ENCODE results near the gene DNAH10.
"Not testable (repeated sequence)": the region's sequence is repeated elsewhere in the genome, so short reads cannot be mapped to it uniquely, and the experiment has no call there.

DNAH10 gene

DNA sequence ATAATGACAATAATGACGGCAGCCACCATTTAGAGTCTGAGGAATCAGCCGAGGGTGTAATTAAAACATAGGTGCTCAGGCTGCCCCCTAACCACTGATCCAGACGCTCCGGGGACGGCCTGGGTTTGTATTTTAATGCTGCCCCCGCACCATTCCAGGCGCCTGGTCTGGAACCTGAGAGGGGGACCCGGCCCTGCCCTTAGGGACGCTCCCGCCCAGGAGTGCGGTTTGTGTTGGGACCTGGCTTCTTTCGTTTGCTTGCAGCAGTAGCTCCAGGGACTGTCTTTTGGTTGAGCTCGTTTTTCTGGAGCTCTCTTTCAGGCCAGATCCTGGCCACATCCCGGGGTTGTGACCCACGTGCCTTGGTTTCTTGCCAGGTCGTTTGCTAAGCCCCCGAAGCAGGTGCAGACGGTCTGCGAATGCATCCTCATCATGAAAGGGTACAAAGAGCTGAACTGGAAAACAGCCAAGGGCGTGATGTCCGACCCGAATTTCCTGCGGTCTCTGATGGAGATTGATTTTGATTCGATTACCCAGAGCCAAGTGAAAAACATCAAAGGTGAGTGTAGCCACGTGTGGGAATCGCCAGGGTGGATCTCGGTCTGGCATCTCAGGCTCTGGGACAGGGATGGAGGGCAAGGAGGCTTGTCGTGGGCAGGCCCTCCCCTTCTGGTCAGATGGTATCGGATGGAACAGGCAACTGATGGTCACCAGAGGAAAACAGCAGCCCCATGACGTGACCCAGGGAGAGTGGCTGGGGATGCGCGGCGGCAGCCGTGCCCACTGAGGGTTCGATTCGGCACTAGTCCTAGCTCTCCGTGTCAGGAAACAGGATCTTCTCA is 147.0 kb downstream of the DNAH10 start:
- DNase-seq (ENCODE audit: low read depth) = no peak

DNA sequence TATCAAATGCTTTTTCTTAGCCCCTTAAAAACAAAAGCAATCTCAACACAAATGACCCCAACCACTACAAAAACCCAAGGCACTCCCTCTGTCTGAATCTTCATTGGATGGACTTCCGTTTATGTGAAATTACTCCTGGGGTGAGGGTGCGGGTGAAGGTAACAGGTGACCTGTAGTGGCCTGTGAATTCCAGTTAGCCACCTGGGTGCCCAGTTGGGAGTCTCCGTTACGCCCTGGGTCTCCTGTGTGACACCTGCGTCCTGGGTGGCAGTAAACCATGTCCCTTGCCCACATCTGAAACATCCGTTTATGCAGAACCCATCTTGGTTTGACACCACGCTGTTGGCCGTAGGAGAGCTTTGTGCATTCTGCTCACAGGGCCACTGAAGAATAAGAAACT is 148.0 kb downstream of the DNAH10 start:
- no peak for DNase-seq (ENCODE audit: low read depth)

DNA sequence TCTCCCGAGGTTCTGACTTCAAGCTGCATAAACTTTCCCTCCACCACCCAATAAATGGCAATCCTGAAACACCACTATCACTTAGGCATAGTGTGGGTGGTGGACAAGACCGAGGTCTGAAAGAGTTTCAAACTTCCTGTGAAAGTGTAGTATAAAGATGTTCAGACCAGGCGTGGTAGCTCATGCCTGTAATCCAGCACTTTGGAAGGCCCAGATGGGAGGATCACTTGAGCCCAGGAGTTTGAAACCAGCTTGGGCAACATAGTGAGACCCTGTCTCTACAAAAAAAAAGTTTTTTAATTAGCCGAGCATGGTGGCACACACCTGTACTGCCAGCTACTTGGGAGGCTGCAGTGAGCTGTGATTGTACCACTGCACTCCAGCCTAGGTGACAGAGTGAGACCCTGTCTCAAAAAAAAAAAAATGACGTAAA is 148.7 kb downstream of the DNAH10 start:
- DNase-seq (ENCODE audit: low read depth) = peak; percentile 33

DNA sequence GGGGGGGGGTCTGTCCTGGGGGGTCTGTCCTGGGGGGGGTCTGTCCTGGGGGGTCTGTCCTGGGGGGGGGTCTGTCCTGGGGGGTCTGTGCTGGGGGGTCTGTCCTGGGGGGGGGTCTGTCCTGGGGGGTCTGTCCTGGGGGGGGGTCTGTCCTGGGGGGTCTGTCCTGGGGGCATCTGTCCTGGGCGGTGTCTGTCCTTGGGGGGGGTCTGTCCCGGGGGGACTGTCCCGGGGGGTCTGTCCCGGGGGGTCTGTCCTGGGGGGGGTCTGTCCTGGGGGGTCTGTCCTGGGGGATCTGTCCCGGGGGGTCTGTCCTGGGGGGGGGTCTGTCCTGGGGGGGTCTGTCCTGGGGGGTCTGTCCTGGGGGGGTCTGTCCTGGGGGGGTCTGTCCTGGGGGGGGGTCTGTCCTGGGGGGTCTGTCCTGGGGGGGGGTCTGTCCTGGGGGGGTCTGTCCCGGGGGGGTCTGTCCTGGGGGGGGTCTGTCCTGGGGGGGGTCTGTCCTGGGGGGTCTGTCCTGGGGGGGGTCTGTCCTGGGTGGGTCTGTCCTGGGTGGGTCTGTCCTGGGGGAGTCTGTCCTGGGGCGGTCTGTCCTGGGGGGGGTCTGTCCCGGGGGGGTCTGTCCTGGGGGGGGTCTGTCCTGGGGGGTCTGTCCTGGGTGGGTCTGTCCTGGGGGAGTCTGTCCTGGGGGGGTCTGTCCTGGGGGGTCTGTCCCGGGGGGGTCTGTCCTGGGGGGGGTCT is 149.7 kb downstream of the DNAH10 start:
- not testable (repeated sequence) for DNase-seq (ENCODE audit: low read depth)

DNA sequence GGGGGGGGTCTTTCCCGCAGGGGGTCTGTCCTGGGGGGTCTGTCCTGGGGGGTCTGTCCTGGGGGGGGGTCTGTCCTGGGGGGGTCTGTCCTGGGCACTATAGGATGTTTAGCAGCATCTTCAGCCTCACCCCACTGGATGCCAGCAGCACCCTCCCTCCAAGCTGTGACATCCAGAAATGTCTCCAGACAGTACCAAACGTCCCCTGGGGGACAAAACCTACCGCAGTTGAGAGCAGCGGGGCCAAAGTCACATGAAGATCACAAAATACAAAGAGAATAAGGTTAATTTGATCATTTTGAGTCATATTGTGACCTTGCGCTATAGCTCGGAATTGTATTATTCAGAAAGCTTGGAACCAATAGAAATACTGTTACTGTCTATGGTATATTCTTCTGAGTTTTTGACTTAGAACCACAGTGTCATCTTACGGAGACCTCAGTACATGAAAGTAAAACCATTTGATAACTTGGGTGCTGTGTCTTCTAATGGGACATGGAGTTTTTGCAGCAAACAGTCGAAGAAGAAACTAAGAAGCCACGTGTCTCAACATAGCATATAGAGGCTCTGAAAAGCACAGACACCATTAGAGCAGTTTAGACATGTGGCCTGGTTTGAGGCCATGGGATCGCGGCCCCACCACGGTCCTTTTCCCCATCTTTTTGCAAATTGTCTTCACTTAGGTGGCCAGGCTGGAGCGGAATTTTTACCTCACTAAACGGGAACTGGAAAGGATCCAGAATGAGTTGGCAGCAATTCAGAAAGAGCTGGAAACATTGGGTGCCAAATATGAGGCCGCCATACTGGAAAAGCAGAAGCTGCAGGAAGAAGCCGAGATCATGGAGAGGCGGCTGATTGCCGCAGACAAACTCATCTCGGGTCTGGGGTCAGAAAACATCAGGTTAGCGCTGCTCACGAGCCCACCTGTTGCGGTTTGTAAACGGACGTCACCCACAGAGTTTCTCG is 150.6 kb downstream of the DNAH10 start:
- DNase-seq (ENCODE audit: low read depth) = no peak

DNA sequence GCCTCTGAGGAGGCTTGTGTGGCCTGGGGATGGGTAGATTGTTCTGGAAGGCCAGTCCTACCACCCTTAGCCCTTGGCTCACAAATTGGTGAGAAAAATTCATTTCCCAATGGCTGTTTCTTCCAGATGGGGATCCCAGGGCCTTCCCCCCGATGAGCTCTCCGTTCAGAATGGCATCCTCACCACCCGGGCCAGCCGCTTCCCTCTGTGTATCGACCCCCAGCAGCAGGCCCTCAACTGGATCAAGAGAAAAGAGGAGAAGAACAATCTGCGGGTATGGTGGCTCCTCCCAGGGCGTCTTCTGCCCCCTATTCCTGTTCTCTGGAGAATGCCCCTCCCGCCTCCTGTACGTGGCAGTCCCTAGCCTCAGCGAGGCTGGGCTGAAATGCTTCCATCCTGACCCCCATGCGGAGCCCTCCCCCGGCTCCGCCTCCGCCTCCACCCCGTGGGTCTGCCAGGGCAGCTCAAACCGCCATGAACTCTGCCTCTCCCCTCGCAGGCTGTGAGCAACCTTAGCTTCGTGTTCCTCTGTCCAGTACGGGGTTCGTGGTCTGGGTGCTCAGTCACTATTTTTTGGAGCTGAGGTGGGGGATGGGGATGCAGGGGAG is 152.7 kb downstream of the DNAH10 start:
- no peak for DNase-seq (ENCODE audit: low read depth)

DNA sequence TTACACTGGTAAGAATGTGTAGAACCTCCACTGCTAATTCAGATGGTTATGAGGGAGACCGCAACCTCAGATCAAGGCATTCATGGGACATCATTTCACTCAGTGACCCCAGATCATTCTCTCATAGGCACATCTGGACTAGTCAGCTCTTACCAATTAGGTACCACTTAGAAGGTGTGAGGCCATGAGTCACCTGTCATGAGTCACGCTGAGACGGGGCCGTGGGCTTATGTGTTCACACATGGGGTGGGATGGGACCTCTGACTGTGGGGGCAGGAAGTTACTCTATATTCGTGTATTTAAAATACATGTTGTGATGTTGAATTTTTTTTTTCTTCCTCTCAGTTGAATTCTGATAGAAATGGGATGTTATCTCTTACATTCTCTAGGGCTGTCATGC is 154.6 kb downstream of the DNAH10 start:
- DNase-seq (ENCODE audit: low read depth) = peak; percentile 58

DNA sequence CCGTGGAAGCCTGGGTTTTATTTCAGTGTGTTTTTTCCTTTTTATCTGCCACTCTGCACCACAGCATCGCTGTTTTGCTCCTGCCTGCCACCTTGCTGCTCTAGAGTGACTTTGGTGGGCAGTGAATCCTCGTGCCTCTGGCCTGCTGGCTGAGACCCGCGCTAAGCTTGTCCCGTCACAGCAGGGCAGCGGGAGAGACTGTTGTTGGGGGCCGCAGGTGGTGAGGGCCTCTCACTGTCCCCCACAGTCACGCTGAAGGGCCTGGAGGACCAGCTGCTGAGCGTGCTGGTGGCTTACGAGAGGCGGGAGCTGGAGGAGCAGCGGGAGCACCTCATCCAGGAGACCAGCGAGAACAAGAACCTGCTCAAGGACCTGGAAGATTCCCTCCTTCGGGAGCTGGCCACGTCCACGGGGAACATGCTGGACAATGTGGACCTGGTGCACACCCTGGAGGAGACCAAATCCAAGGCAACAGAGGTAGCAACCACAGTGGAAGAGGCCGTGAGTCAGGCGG is 155.3 kb downstream of the DNAH10 start:
- no peak for DNase-seq (ENCODE audit: low read depth)

DNA sequence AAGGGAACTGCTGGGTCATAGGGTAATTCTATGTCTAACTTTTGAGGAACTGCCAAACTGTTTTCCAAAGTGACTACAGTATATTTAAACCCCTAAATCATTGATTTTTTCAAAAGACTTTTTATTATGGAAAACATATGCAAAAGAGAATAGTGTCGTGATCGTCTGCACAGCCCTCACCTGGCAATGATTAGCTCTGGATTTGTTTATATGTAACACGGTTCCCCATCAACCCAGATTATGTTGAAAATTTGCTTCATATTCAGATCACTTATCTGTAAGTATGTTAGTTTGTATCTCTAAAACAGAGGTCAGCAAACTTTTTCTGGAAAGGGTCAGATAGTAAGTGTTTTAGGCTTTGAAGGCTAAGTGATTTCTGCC is 157.9 kb downstream of the DNAH10 start:
- DNase-seq (ENCODE audit: low read depth) = no peak

DNA sequence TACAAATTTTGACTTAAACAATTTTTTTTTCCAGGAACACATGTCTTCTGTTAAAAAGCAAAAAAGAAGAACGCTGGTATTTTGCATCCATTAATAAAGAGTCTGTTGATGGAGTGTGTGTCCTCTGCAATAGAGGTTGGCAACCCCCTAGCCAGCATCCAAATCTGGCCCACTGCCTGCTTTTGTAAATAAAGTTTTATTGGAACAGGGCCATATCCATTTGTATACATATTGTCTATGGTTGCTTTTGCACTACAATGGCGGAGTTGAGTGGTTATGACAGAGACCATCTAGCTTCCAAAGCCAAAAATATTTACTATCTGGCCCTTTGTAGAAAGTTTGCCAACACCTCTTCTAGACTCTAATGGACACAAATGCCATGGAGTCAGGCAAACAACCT is 160.9 kb downstream of the DNAH10 start:
- DNase-seq (ENCODE audit: low read depth) = no peak

DNA sequence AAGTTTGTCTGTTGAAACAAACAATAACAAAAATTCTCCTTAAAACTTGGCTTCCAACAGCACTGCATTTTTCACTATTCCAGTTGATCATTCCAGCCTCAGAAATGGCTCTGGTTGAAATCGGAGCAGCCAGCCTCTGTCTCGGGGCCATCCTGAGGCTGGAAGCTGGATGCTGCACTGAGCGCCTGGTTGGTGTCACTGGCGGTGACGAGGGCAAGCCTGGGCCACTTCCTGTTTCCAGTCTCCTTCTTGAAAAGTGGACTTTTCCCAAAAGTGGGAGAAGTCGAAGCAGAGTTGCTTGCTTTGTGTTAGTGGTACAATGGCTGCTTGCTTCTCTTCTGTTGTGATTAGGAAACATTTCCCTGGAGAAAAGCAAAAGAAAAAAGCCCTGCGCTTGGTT is 161.8 kb downstream of the DNAH10 start:
- no peak for DNase-seq (ENCODE audit: low read depth)

DNA sequence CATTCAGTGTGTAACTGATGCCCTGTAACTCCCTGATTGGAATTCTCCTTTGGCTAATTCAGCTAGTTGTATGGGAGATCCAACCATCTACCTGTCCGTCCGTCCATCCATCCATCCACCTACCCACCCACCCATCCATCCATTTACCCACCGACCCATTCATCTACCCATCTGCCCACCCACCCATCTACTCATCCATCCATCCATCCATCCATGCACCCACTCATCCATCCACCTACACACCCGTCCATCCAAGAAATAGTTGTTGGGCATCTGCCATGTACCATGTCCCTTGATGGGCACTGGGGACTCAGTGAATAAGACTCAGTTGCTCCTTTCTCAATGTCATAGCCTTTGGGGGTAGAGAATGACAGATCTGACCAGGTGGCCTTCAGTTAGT is 162.4 kb downstream of the DNAH10 start:
- no peak for DNase-seq (ENCODE audit: low read depth)

DNA sequence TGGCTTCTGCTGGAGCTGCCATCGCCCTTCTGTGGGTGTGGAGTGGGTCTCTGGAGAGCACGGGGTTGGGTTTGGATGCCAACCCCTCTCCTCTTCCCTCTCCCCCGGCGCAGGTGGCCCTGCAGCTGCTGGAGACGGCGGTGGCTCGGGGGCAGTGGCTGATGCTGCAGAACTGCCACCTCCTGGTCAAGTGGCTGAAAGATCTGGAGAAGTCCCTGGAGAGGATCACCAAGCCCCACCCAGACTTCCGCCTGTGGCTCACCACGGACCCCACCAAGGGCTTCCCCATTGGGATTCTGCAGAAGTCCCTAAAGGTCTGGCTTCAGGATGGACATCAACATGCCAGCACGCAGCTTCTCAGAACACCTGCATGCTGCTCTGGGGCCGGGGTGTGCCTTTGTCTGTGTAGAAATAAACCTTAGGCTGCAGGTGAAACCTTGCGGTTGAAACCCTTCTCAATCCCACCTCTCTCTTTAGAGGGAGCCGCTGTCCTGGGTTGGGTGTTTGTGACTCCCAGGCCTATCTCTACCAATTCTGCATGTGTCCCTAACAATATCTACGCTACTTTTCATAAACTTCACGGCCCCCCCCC is 166.3 kb downstream of the DNAH10 start:
- DNase-seq (ENCODE audit: low read depth) = no peak

DNA sequence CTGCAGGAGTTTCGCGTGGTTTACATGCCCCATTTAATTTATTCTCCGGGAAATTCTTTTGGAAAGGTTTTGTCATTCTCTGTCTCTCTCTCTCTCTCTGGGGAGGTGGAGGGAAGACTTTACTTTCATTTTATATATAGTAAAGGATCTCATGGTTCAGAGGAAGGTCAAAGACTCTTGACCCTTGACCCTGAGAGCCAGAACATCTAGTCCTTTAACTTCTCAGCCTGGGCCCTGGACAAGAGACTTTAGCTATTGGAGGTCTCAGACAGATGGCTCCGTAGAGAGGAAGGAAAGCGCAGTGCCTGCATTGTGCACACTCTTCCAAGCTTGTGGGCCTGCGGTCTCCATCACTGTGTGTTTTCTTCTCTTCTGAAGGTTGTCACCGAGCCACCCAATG is 166.8 kb downstream of the DNAH10 start:
- DNase-seq (ENCODE audit: low read depth) = no peak

DNA sequence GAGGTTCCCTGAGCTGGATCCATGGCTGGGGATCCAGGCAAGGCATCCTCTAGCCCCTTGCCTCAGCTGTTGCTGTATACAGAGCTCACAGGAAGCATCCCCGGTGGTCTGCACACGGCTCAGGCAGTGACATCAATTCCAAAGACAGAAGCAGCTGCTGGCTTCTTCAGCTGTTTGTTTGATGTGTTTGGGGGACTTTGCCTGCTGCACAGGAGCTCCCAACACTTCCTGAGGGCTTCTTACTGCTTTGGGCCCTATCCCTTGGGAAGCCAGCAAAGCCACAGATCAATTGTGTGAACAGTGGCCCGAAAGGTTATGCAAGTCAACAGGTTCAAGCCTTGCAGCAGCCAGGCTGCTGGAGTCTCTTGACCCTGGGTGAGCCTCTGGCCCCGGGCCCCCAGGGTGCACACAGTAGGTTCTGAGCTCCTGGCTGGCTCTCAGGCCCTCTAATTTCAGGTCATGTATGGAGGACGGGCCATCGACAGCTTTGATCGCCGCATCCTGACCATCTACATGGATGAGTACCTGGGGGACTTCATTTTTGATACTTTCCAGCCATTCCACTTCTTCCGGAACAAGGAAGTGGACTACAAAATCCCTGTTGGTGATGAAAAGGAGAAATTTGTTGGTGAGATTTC is 168.0 kb downstream of the DNAH10 start:
- DNase-seq (ENCODE audit: low read depth) = no peak

DNA sequence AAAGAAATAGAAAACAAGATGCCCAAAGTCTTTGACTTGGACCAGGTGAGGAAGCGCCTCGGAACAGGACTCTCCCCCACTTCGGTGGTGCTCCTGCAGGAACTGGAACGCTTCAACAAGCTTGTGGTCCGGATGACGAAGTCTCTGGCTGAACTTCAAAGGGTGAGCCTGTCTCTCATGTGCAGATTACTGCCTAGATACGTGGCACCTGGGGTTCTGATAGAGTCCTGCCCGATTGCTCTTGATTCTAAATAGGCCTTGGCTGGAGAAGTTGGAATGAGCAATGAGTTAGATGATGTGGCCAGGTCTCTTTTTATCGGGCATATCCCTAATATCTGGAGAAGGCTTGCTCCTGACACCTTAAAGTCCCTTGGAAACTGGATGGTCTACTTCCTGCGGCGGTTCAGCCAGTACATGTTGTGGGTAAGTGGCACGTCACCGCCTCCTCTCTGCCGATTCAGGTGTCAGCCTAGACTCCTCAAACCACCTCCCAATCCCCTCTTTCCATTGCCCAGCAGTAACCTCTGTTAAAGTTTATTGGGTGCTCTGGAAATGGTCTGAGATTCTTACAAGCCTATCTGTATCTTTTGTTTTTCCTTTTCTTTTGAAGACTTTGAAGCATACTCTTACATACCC is 169.7 kb downstream of the DNAH10 start:
- no peak for DNase-seq (ENCODE audit: low read depth)

DNA sequence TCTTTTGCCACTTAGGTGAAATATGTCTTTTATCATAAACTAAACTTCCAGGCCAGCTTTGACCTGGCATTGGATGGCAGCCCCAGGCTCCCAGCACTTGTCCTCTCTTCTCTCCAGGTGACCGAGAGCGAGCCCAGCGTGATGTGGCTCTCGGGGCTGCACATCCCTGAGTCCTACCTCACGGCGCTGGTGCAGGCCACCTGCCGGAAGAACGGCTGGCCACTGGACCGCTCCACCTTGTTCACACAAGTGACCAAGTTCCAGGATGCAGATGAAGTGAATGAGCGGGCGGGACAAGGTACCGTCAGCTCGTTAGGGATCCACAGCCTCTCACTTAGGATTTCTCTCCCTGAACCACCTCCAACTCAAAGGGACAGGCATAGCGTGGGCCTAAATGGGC is 171.1 kb downstream of the DNAH10 start:
- DNase-seq (ENCODE audit: low read depth) = no peak

DNA sequence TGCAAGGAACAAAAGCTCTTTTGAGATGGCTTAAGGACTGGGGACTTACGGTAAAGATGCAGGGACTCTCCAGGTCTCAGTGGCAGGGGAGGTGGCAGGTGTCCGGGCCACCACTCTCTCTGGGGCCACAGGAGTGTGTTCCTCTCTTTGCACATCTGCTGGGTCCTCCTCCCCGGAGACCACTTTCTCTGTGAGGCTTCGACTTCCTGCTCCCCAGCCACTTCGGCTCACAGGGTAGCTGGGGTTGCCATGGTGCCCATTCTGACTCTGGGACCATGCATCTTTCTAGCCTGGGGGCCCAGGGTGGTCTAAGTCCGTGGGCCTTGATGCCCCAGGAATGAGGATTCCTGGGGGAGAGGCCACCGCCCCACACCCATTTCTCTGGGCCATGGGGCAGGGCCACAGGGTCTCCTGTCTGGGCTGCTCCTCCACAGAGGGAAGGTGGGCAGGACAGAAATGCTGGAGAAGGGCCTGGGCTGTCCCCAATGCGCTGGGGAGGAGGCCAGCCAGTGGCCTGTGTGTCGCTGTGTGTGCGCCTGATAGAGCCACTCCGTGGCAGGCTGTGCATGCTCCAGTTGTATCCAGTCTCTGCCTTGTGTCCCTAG is 172.0 kb downstream of the DNAH10 start:
- DNase-seq (ENCODE audit: low read depth) = no peak

DNA sequence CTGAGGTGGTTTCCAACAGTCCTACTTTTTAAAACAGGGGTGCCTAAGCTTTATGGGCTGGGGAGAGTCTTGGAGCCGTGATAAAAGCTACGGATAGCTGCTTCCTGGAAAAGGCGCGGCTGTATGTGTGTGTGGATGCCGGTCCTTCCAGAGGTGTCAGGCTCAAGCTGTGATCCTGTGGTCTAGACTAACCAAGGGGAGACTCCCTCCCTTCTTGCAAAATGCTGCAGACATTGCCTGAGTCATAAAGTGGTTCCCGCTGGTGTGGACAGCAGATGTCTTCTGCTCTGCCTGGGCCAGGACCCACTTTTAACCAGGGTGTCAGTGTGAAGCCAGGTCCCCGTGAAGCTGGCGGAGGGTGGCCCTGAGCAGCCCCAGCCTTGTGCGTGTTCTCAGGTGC is 172.7 kb downstream of the DNAH10 start:
- DNase-seq (ENCODE audit: low read depth) = peak; percentile 41

DNA sequence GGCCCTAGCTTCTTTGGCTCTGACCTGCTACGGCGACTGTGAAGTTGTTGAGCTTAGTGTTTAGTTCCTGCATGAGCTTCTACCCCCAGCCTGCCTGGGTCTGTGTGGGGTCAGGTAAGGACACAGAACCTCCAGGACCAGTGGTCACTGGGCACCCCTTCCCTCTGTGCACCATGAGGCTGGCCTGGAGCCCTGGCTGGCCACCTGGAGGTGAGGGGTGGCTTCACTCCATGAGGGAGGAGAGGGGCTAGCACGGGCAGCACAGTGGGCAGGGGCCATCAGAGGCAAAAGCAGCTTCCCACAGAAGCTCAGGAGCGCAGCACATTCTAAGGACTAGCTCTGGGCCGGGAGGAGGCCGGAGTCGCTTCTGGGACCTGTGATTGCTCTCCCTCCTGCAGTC is 173.9 kb downstream of the DNAH10 start:
- DNase-seq (ENCODE audit: low read depth) = no peak
